ENCODE data around the gene PCDHGA2.
"Not testable (repeated sequence)": the region's sequence is repeated elsewhere in the genome, so short reads cannot be mapped to it uniquely, and the experiment has no call there.

PCDHGA2 gene

GRCh38 chr5:141382469-141383294 is 44.1 kb downstream of the PCDHGA2 start, which contains the start of gene PCDHGA7:
TSS of gene PCDHGA7 (plus strand) at chr5:141382742. CDS start at chr5:141382900, 158 bp downstream.
- DNase-seq (ENCODE audit: low spot score): peak; percentile 24

GRCh38 chr5:141383345-141383744 is 44.8 kb downstream of the PCDHGA2 start:
- no peak for DNase-seq (ENCODE audit: low spot score)

GRCh38 chr5:141384471-141385267 is 46.1 kb downstream of the PCDHGA2 start:
- DNase-seq (ENCODE audit: low spot score): no peak

- not testable (repeated sequence) for DNase-seq (ENCODE audit: low spot score)
Observed at GRCh38 chr5:141387557-141388311, 49.2 kb downstream of the PCDHGA2 start, which contains the start of gene PCDHGB4. TSS of gene PCDHGB4 (plus strand) at chr5:141387698. CDS start at chr5:141387885, 187 bp downstream.

- DNase-seq (ENCODE audit: low spot score): no peak
Observed at GRCh38 chr5:141388661-141389060, 50.1 kb downstream of the PCDHGA2 start.

GRCh38 chr5:141389153-141390042 is 50.8 kb downstream of the PCDHGA2 start:
- no peak for DNase-seq (ENCODE audit: low spot score)

- DNase-seq (ENCODE audit: low spot score): peak; percentile 35
Observed at GRCh38 chr5:141392429-141393198, 54.1 kb downstream of the PCDHGA2 start, which contains the start of gene PCDHGA8. TSS of gene PCDHGA8 (plus strand) at chr5:141392633. CDS start at chr5:141392814, 181 bp downstream.
